ENCODE results near the gene ETV5. TPM values are rescaled to one million over a fixed set of nuclear protein-coding genes. Genes with fewer than 3 reads are reported as not detected.

Gene ETV5
- polyA plus RNA-seq, 1 donor from 2014 or later = 0.30 TPM

DNA sequence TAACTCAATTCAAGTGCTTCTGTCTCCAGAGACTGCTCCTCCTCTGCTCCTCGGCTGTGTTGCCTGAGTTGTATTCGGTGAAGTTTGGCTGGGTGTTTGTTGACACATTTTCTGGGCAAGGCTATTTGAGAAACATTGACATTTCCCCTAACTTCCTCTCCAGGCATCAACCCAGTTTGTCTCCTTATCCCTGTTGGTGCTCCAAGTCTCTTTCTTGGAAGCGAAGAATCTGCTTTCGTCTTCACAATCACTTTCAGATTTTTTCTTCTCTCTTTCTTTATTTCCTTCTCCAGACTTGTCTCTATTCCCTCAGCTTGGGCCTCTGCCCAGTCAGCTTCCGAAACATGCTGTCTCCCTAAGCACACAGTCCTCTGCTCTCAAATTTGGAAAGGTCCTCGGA lies 84.7 kb downstream of the ETV5 start:
- Histone ChIP-seq H3K27ac (ENCODE audit: low read length) (no peak overlapping the region), H3K9ac (ENCODE audit: low read length) (no peak overlapping the region), H3K4me2 (ENCODE audit: low read length) (no peak overlapping the region), H3K27me3 (ENCODE audit: insufficient read depth, low read depth, low read length) (no peaks in the 10 kb centered on the region), H4K20me1 (ENCODE audit: insufficient read depth) (no peaks in the 10 kb centered on the region), H3K9me3 (ENCODE audit: low read length) (no peaks in the 10 kb centered on the region), H3K4me3 (ENCODE audit: low read length) (no peak overlapping the region), H3K9me2 (ENCODE audit: insufficient read depth, low read length) (no peaks in the 10 kb centered on the region), H3K36me3 (ENCODE audit: insufficient read depth, low read length) (no peaks in the 10 kb centered on the region), H3F3A (ENCODE audit: insufficient read depth, low read length, poor library complexity, severe bottlenecking) (no peaks in the 10 kb centered on the region), H3K79me2 (replicated peaks; ENCODE audit: insufficient read depth, low read length) (no peaks in the 10 kb centered on the region), H2AFZ (ENCODE audit: low read depth, low read length) (no peak overlapping the region)
- TF ChIP-seq RAD21 (conservative IDR thresholded peaks at IDR 0.05) = no peak
- no peak for TF ChIP-seq SMC3 (conservative IDR thresholded peaks at IDR 0.05; ENCODE audit: poor library complexity)
- TF ChIP-seq TAF1 (IDR thresholded peaks at IDR 0.05; ENCODE audit: low read depth) = no peak
- TF ChIP-seq MXI1 (conservative IDR thresholded peaks at IDR 0.05; ENCODE audit: poor library complexity, severe bottlenecking) = no peak
- TF ChIP-seq, protein P1, sequence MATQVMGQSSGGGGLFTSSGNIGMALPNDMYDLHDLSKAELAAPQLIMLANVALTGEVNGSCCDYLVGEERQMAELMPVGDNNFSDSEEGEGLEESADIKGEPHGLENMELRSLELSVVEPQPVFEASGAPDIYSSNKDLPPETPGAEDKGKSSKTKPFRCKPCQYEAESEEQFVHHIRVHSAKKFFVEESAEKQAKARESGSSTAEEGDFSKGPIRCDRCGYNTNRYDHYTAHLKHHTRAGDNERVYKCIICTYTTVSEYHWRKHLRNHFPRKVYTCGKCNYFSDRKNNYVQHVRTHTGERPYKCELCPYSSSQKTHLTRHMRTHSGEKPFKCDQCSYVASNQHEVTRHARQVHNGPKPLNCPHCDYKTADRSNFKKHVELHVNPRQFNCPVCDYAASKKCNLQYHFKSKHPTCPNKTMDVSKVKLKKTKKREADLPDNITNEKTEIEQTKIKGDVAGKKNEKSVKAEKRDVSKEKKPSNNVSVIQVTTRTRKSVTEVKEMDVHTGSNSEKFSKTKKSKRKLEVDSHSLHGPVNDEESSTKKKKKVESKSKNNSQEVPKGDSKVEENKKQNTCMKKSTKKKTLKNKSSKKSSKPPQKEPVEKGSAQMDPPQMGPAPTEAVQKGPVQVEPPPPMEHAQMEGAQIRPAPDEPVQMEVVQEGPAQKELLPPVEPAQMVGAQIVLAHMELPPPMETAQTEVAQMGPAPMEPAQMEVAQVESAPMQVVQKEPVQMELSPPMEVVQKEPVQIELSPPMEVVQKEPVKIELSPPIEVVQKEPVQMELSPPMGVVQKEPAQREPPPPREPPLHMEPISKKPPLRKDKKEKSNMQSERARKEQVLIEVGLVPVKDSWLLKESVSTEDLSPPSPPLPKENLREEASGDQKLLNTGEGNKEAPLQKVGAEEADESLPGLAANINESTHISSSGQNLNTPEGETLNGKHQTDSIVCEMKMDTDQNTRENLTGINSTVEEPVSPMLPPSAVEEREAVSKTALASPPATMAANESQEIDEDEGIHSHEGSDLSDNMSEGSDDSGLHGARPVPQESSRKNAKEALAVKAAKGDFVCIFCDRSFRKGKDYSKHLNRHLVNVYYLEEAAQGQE (IDR thresholded peaks at IDR 0.05; ENCODE audit: borderline replicate concordance) = no peak
- TF ChIP-seq POLR2AphosphoS5 (IDR thresholded peaks at IDR 0.05) = no peak
- TF ChIP-seq EP300 (conservative IDR thresholded peaks at IDR 0.05; ENCODE audit: poor library complexity, severe bottlenecking) = no peak

DNA sequence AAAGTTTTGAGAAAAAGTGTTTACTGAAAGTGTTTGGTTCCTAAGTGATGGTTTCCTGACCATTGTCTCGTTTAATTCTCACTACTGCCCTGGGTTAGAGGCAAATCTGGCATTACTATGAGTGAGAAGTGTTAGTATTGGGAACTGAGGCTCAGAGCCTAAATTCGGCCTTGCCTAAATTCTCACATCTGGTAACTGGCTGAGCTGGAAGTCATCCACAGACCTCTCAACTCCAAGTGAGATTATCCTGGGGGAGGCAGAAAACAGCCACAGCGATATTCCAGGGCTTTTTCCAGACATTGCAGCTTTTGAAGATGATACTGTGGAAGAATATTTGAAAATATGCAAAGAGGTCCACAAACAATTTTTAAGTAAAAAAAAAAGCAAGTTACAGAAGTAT lies 86.0 kb downstream of the ETV5 start:
- no peaks in the 10 kb centered on the region for H3F3A ChIP-seq (ENCODE audit: insufficient read depth, low read length, poor library complexity, severe bottlenecking)
- TF ChIP-seq RAD21 (conservative IDR thresholded peaks at IDR 0.05) = no peak
- no peak for TF ChIP-seq EP300 (conservative IDR thresholded peaks at IDR 0.05; ENCODE audit: poor library complexity, severe bottlenecking)
- TF ChIP-seq, protein P2, sequence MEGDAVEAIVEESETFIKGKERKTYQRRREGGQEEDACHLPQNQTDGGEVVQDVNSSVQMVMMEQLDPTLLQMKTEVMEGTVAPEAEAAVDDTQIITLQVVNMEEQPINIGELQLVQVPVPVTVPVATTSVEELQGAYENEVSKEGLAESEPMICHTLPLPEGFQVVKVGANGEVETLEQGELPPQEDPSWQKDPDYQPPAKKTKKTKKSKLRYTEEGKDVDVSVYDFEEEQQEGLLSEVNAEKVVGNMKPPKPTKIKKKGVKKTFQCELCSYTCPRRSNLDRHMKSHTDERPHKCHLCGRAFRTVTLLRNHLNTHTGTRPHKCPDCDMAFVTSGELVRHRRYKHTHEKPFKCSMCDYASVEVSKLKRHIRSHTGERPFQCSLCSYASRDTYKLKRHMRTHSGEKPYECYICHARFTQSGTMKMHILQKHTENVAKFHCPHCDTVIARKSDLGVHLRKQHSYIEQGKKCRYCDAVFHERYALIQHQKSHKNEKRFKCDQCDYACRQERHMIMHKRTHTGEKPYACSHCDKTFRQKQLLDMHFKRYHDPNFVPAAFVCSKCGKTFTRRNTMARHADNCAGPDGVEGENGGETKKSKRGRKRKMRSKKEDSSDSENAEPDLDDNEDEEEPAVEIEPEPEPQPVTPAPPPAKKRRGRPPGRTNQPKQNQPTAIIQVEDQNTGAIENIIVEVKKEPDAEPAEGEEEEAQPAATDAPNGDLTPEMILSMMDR (IDR thresholded peaks at IDR 0.05; ENCODE audit: poor library complexity, severe bottlenecking) = no peak
- TF ChIP-seq, protein P1 (IDR thresholded peaks at IDR 0.05; ENCODE audit: borderline replicate concordance) = no peak
- TF ChIP-seq POLR2AphosphoS5 (IDR thresholded peaks at IDR 0.05) = no peak
- TF ChIP-seq MXI1 (conservative IDR thresholded peaks at IDR 0.05; ENCODE audit: poor library complexity, severe bottlenecking) = no peak
- TF ChIP-seq SMC3 (conservative IDR thresholded peaks at IDR 0.05; ENCODE audit: poor library complexity) = no peak
- TF ChIP-seq EZH2 (IDR thresholded peaks at IDR 0.05; ENCODE audit: borderline replicate concordance, insufficient read depth, low read length, poor library complexity, severe bottlenecking) = no peak
- TF ChIP-seq TAF1 (IDR thresholded peaks at IDR 0.05; ENCODE audit: low read depth) = no peak
- no peak overlapping the region for H3K4me2 ChIP-seq (ENCODE audit: low read length)
- no peak overlapping the region for H3K27ac ChIP-seq (ENCODE audit: low read length)
- no peak overlapping the region for H3K4me3 ChIP-seq (ENCODE audit: low read length)
- no peaks in the 10 kb centered on the region for H3K9me3 ChIP-seq (ENCODE audit: low read length)
- no peaks in the 10 kb centered on the region for H3K36me3 ChIP-seq (ENCODE audit: insufficient read depth, low read length)
- H3K9ac ChIP-seq (ENCODE audit: low read length) = no peak overlapping the region
- no peaks in the 10 kb centered on the region for H3K79me2 ChIP-seq (replicated peaks; ENCODE audit: insufficient read depth, low read length)
- no peaks in the 10 kb centered on the region for H3K9me2 ChIP-seq (ENCODE audit: insufficient read depth, low read length)
- H2AFZ ChIP-seq (ENCODE audit: low read depth, low read length) = no peak overlapping the region
- H3K27me3 ChIP-seq (ENCODE audit: insufficient read depth, low read depth, low read length) = no peaks in the 10 kb centered on the region
- no peaks in the 10 kb centered on the region for H4K20me1 ChIP-seq (ENCODE audit: insufficient read depth)
